Cardiac muscle cell (in vitro differentiated cells and primary cell): Measurements from ENCODE around the gene ICE2. TPM values are rescaled to one million over a fixed set of nuclear protein-coding genes. Genes with fewer than 3 reads are reported as not detected.

Experiments
- DNase-seq, 2 donors: peaks; one replicate each; pipeline versions ENCODE4 v3.0.0 to v3.0.0-alpha.2; 2010 to 2017; ENCODE audit warnings: low read depth in 1 of 2, low spot score in 1 of 2
- H3K27ac ChIP-seq: fragments of 200-600 bp; sonication (generic); 2 replicates; pipeline ENCODE4 v1.5.1; 2016
- H3K27me3 ChIP-seq: fragments of 200-600 bp; sonication (generic); 2 replicates; pipeline ENCODE4 v1.6.0; 2016; ENCODE audit warnings: control low read depth
- H3K36me3 ChIP-seq: fragments of 200-600 bp; sonication (generic); 2 replicates; pipeline ENCODE4 v1.5.1; 2016; ENCODE audit warnings: control low read depth
- H3K4me1 ChIP-seq: fragments of 200-600 bp; sonication (generic); 2 replicates; pipeline ENCODE4 v1.8.1; 2017; ENCODE audit warnings: low read depth, mild to moderate bottlenecking, mixed run types
- H3K4me3 ChIP-seq: fragments of 200-600 bp; sonication (generic); 2 replicates; pipeline ENCODE4 v1.5.1; 2016; ENCODE audit warnings: mild to moderate bottlenecking
- H3K9me3 ChIP-seq: fragments of 200-600 bp; sonication (generic); 2 replicates; pipeline ENCODE4 v1.5.1; 2017; ENCODE audit warnings: low read depth, mild to moderate bottlenecking, control low read depth
- polyA plus RNA-seq: library from polyadenylated mRNA; unstranded; fragments of >200 nt; fragmentation: Nextera tagmentation; extraction: Ambion mirVana; gene quantifications from 2 replicates; pipeline ENCODE4 v1.2.1, GENCODE V29; 2016
- total RNA-seq: library from RNA; depleted of rRNA; stranded (reverse); fragments of >200 nt; gene quantifications from 2 replicates; pipeline ENCODE4 v1.2.3, GENCODE V29; 2016
- TF ChIP-seq, protein P1 (sequence below): IDR thresholded peaks from 2 replicates; pipeline ENCODE4 v1.5.1; 2012; ENCODE audit warnings: low read depth, mild to moderate bottlenecking, low read length

The ICE2 gene
- total and polyA plus RNA-seq, 2 experiments from 2014 or later = 26.4 to 41.5 TPM

DNA sequence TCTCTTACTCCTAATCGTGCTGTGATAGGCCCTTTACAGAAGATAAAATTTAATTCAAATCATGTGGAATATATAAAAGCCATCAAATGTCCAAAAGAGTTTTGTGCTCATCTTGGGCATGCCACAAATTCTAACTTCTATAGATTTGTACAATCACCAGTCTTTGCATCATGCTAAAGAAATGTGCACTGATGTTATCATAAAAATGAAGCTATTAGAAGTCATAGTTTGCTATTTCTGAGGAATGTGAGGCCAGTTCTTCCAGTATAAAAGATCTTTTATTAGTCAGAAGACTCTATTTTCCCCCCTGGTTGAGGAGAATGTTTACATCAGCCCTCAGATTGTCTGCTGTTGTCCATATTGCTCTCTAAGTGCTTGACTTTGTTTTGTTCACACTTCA, 79.0 kb downstream of the ICE2 start:
- TF ChIP-seq, protein P1, sequence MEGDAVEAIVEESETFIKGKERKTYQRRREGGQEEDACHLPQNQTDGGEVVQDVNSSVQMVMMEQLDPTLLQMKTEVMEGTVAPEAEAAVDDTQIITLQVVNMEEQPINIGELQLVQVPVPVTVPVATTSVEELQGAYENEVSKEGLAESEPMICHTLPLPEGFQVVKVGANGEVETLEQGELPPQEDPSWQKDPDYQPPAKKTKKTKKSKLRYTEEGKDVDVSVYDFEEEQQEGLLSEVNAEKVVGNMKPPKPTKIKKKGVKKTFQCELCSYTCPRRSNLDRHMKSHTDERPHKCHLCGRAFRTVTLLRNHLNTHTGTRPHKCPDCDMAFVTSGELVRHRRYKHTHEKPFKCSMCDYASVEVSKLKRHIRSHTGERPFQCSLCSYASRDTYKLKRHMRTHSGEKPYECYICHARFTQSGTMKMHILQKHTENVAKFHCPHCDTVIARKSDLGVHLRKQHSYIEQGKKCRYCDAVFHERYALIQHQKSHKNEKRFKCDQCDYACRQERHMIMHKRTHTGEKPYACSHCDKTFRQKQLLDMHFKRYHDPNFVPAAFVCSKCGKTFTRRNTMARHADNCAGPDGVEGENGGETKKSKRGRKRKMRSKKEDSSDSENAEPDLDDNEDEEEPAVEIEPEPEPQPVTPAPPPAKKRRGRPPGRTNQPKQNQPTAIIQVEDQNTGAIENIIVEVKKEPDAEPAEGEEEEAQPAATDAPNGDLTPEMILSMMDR = no peak
- Histone ChIP-seq H3K36me3 (no peaks in the 10 kb centered on the region), H3K9me3 (no peaks in the 10 kb centered on the region), H3K27me3 (no peaks in the 10 kb centered on the region), H3K4me1 (peaks cover 6% of the 10 kb centered on the region), H3K4me3 (no peak overlapping the region), H3K27ac (no peak overlapping the region)
- peak in 1 of 2 donors; percentile 60 for DNase-seq

DNA sequence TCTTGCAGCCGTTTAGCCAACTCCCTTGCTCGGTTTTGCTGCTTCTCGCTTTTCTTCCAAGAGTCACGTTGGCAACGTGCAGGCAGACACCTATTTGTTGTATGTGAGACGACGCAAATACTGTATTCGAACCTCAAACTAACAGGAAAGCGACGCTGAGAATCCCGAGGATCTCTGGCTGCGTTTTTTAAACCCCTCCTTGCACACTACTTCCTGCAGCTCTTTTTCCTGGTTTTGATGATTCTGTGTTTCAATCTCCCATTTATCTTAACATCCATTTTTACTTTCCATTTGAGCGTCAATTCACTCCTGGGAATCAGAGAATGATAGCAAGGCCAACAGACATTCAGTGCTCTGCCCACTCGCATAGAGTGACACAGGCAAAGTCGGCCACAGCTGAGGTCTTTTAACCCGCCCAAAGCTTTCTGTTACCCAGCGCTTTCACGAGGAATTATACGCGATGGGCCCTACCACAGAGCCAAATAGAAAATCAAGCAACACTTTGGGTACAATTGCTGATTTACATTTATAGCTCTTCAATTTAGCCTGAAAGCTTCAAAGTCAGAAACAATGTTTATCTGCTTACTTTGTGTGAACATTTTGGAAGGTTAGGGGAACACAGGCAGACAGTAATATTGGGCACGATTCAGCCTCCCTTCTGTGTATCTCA, 79.6 kb downstream of the ICE2 start:
- no peaks in the 10 kb centered on the region for H3K27me3 ChIP-seq
- H3K36me3 ChIP-seq = no peaks in the 10 kb centered on the region
- no peak overlapping the region for H3K4me3 ChIP-seq
- TF ChIP-seq, protein P1 = no peak
- peaks cover 6% of the 10 kb centered on the region for H3K4me1 ChIP-seq
- no peak overlapping the region for H3K27ac ChIP-seq
- DNase-seq = no peak
- no peaks in the 10 kb centered on the region for H3K9me3 ChIP-seq

DNA sequence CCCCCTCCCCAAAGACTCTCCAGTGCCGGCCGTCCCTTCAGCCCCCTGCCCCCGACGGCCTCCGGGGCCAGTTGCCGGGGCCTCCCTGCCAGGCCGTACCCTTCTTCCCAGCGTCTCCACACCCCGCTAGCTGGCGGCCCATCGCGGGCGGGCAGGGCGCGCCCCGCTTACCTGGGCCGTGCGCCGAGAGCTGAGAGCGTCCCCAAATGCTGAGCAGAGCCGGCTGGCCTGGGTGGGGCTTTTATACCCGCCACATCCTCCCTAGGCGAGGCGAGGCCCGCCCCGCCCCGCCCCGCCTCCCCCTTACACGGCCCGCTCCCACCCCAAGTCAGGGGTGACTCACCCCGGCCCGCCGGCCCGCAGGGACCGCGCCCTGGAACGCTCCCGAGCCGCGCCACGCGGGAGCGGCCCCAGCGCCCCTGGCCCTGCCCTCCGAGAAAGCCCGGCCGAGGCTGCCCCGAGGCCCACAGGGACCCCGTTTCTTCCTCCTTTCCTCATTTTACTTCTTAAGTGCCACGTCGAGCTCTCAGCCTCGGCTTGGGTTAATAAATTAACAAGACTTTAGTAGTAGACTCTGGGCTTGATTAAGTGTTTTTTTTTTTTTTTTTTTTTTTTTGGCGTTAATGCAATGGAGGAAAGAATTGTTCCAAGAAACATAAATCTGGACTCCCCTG, 81.0 kb downstream of the ICE2 start, which contains the start of gene ANXA2:
Gene ANXA2 (minus strand): TSS at position 215 of the 674 bp plus-strand sequence. CDS start 11,911 bp downstream, outside the sequence.
- H3K4me1 ChIP-seq = peaks cover 6% of the 10 kb centered on the region
- H3K27me3 ChIP-seq = no peaks in the 10 kb centered on the region
- peak; percentile 50 to 95 for DNase-seq

DNA sequence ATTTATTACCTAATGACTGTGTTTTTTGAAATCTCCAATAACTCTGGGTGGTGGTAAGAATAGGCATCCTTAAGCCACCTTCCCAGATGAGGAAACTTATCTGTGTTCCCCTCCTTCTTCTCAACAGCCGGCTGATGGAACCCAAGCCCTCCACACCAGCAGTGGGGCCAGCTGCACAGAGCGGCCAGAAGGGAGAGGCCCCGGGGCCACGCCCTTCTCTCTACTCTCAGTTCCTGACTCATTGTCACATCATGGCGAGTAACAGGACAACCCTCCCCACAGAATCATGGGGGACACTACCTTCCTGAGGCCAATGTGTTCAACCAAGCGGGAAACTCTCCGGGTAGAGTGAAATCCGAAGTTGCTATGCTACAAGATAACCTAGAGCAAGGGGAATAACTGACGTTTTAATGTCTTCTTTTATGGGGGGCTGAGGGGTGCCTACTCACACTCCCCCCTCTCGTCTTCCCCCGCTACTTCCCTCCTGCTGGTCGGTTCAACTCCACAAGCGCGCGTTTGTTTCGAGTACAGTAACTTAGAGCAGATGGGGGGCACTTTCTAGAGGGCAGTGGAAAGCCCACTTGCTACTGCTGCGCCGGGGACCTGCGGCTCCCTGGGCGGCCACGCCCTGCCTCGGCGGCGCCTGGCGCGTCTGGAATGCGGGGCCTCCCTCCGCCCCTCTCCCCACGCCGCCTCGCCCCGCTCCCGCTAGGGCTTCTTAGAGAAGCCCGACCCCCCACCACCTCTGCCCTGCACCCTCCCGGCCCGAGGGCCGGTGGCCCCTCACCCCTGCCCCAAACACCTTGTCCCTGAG, 81.8 kb downstream of the ICE2 start:
- H3K9me3 ChIP-seq = no peaks in the 10 kb centered on the region
- H3K27me3 ChIP-seq = no peaks in the 10 kb centered on the region
- TF ChIP-seq, protein P1 = no peak
- peak; percentile 78 to 83 for DNase-seq
- no peaks in the 10 kb centered on the region for H3K36me3 ChIP-seq
- peak overlapping the region; percentile 75 for H3K27ac ChIP-seq
- peak overlapping the region; percentile 56 for H3K4me3 ChIP-seq
- H3K4me1 ChIP-seq = peaks cover 11% of the 10 kb centered on the region

More for the DNA sequence above, 81.0 kb downstream of the ICE2 start, which contains the start of gene ANXA2:
- Histone ChIP-seq H3K36me3 (no peaks in the 10 kb centered on the region), H3K9me3 (no peaks in the 10 kb centered on the region), H3K27ac (peak within 1 kb of the TSS; percentile 75), H3K4me3 (peak within 1 kb of the TSS; percentile 56)
- TF ChIP-seq, protein P1 = no peak

DNA sequence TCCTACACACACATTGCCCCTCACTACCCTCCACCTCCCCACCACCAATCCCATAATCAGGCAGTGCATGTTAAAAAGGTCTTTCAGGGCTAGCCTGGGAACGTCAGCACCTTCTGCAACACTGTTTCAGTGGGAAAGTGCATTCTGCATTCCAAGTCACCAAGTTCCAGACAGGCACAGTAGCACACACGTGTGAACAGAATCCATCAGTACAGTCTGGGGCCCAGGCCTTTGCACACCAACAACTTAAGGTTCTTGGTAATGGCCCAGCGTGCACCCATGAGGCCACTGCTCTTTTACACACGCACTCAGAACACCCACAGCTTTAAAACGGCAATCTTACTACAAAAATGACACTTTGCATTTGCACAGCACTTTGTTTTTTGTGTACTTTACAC, 82.4 kb downstream of the ICE2 start:
- Histone ChIP-seq H3K27ac (no peak overlapping the region), H3K4me1 (peaks cover 17% of the 10 kb centered on the region), H3K4me3 (peak overlapping the region; percentile 56), H3K9me3 (no peaks in the 10 kb centered on the region), H3K36me3 (no peaks in the 10 kb centered on the region), H3K27me3 (no peaks in the 10 kb centered on the region)
- TF ChIP-seq, protein P1 = no peak
- no peak for DNase-seq
